ENCODE data around the gene NEFH. TPM values are rescaled to one million over a fixed set of nuclear protein-coding genes. Genes with fewer than 3 reads are reported as not detected.
"Not testable (repeated sequence)": the region's sequence is repeated elsewhere in the genome, so short reads cannot be mapped to it uniquely, and the experiment has no call there.

The NEFH gene
- total RNA-seq, 4 donors from 2014 or later: 0.54 to 0.83 (median 0.66) TPM; not detected in 1

DNA sequence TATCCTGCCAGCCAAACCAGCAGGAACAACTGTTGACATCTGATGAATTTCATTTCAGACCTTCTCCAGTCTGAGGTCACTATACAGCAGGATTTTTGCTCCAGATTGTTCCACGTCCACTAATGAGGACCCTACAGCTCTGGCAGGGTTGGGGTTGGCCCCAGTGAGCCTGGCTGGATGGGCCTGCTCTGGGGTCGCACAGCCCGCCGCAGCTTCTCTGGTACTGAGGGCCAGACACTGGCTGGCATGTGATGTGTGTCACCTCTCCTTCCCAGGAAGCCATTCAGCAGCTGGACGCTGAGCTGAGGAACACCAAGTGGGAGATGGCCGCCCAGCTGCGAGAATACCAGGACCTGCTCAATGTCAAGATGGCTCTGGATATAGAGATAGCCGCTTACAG lies 5.4 kb downstream of the NEFH start:
- peaks cover 0 to 12% (median 5%) of the 10 kb centered on the region in 4 donors for H3K4me1 ChIP-seq
- H3K4me3 ChIP-seq: no peak overlapping the region
- H3K9me3 ChIP-seq: peaks cover 0 to 3% (median 0%) of the 10 kb centered on the region in 4 donors
- H3K36me3 ChIP-seq: no peaks in the 10 kb centered on the region
- TF ChIP-seq POLR2A (IDR thresholded peaks at IDR 0.05): no peak
- TF ChIP-seq, protein P1, sequence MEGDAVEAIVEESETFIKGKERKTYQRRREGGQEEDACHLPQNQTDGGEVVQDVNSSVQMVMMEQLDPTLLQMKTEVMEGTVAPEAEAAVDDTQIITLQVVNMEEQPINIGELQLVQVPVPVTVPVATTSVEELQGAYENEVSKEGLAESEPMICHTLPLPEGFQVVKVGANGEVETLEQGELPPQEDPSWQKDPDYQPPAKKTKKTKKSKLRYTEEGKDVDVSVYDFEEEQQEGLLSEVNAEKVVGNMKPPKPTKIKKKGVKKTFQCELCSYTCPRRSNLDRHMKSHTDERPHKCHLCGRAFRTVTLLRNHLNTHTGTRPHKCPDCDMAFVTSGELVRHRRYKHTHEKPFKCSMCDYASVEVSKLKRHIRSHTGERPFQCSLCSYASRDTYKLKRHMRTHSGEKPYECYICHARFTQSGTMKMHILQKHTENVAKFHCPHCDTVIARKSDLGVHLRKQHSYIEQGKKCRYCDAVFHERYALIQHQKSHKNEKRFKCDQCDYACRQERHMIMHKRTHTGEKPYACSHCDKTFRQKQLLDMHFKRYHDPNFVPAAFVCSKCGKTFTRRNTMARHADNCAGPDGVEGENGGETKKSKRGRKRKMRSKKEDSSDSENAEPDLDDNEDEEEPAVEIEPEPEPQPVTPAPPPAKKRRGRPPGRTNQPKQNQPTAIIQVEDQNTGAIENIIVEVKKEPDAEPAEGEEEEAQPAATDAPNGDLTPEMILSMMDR (IDR thresholded peaks at IDR 0.05): no peak
- H3K27ac ChIP-seq: no peak overlapping the region
- H3K27me3 ChIP-seq: peaks cover 0 to 6% of the 10 kb centered on the region in 2 donors
- DNase-seq: no peak

DNA sequence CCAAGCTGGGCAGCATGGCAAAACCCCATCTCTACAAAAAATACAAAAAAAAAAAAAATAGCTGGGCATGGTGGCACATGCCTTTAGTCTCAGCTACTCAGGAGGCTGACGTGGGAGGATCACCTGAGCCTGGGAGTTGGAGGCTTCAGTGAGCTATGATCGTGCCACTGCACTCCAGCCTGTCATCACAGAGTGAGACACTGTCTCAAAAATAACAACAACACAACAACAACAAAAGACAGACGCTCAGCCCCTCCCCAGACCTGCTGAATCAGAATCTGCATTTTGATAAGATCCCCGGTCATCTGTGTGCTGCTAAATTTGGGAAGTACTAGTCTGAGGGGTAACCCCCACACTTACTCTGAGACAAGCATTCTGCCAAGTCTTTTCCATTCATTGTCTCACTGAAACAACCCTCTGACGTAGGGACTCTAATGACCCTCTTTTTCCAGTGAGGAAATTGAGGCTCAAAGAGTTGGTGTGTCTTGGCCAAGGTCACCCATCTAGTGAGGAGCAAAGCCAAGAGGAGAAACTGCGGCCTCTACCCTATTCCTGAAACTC lies 7.5 kb downstream of the NEFH start:
- no peak for TF ChIP-seq POLR2A (IDR thresholded peaks at IDR 0.05)
- TF ChIP-seq, protein P1 (IDR thresholded peaks at IDR 0.05): no peak
- H3K9me3 ChIP-seq: no peaks in the 10 kb centered on the region
- no peak for DNase-seq
- H3K27me3 ChIP-seq: no peaks in the 10 kb centered on the region
- H3K27ac ChIP-seq: no peak overlapping the region
- no peaks in the 10 kb centered on the region for H3K36me3 ChIP-seq
- no peak overlapping the region for H3K4me3 ChIP-seq
- no peaks in the 10 kb centered on the region for H3K4me1 ChIP-seq

DNA sequence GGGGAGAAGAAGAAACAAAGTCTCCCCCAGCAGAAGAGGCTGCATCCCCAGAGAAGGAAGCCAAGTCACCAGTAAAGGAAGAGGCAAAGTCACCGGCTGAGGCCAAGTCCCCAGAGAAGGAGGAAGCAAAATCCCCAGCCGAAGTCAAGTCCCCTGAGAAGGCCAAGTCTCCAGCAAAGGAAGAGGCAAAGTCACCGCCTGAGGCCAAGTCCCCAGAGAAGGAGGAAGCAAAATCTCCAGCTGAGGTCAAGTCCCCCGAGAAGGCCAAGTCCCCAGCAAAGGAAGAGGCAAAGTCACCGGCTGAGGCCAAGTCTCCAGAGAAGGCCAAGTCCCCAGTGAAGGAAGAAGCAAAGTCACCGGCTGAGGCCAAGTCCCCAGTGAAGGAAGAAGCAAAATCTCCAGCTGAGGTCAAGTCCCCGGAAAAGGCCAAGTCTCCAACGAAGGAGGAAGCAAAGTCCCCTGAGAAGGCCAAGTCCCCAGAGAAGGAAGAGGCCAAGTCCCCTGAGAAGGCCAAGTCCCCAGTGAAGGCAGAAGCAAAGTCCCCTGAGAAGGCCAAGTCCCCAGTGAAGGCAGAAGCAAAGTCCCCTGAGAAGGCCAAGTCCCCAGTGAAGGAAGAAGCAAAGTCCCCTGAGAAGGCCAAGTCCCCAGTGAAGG lies 9.2 kb downstream of the NEFH start:
- H3K27ac ChIP-seq, H3K36me3 ChIP-seq, H3K4me1 ChIP-seq: not testable (repeated sequence)

DNA sequence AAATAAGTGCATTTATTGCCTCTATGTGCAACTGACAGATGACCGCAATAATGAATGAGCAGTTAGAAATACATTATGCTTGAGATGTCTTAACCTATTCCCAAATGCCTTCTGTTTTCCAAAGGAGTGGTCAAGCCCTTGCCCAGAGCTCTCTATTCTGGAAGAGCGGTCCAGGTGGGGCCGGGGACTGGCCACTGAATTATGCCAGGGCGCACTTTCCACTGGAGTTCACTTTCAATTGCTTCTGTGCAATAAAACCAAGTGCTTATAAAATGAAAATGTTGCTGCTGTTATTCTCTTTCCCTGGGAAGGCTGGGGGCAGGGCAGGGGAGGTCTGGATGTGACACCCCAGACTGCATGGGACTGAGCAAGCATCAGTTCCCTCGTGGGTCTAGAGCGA lies 11.0 kb downstream of the NEFH start:
- H3K36me3 ChIP-seq: no peaks in the 10 kb centered on the region
- DNase-seq: no peak
- H3K4me1 ChIP-seq: no peaks in the 10 kb centered on the region
- H3K4me3 ChIP-seq: no peak overlapping the region
- H3K27ac ChIP-seq: no peak overlapping the region
- TF ChIP-seq, protein P1 (IDR thresholded peaks at IDR 0.05): no peak
- no peak for TF ChIP-seq POLR2A (IDR thresholded peaks at IDR 0.05)
- H3K9me3 ChIP-seq: no peaks in the 10 kb centered on the region
- no peaks in the 10 kb centered on the region for H3K27me3 ChIP-seq

More for the DNA sequence above, 9.2 kb downstream of the NEFH start:
- H3K4me3 ChIP-seq, DNase-seq, H3K9me3 ChIP-seq, H3K27me3 ChIP-seq: not testable (repeated sequence)

DNA sequence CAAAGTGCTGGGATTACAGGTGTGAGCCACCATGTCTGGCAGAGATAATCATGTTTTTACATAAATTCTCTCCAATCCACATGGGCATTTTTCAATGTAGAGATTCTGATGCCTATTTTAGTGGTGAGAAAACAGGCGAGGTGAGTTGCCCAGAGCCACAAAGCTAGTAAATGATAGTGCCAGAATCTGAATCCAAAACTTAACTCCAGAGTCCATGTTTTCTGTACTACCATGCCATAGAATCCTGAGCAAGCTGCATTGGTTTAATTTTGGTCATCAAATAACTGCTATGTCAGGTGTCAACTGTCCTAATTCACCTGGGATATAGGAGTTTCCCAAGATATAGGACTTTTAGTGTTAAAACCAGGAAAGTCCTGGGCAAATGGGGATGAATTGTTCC lies 13.6 kb downstream of the NEFH start:
- no peak for TF ChIP-seq POLR2A (IDR thresholded peaks at IDR 0.05)
- TF ChIP-seq, protein P1 (IDR thresholded peaks at IDR 0.05): no peak
- Histone ChIP-seq H3K4me3 (no peak overlapping the region), H3K27ac (no peak overlapping the region), H3K4me1 (no peaks in the 10 kb centered on the region), H3K36me3 (no peaks in the 10 kb centered on the region), H3K9me3 (no peaks in the 10 kb centered on the region), H3K27me3 (no peaks in the 10 kb centered on the region)
- DNase-seq: no peak

DNA sequence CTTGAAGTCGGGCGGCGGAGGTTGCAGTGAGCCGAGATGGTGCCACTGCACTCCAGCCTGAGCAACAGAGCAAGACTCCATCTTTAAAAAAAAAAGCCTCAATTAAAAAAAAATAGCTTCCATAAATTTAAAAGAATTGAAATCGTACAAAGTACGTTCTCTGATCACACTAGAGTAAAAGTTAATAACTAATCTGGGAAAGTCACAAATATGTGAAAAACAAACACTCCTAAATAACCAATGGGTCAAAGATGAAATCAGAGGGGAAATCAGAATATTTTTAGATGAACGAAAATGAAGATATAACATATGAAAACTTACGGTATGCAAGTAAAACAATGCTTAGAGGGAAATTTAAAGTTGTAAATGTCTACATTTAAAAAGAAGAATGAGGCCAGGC lies 19.8 kb downstream of the NEFH start:
- Histone ChIP-seq H3K9me3 (no peaks in the 10 kb centered on the region), H3K27ac (no peak overlapping the region), H3K4me1 (peaks cover 0 to 10% (median 0%) of the 10 kb centered on the region in 4 donors), H3K27me3 (no peaks in the 10 kb centered on the region), H3K36me3 (no peaks in the 10 kb centered on the region), H3K4me3 (no peak overlapping the region)
- TF ChIP-seq, protein P1 (IDR thresholded peaks at IDR 0.05): no peak
- TF ChIP-seq POLR2A (IDR thresholded peaks at IDR 0.05): no peak
- DNase-seq: no peak
